Measurements from ENCODE around the gene NBEAL2.
A peak's percentile ranks its signal among the peaks of the same experiment; 100 is the strongest.

NBEAL2 gene

DNA sequence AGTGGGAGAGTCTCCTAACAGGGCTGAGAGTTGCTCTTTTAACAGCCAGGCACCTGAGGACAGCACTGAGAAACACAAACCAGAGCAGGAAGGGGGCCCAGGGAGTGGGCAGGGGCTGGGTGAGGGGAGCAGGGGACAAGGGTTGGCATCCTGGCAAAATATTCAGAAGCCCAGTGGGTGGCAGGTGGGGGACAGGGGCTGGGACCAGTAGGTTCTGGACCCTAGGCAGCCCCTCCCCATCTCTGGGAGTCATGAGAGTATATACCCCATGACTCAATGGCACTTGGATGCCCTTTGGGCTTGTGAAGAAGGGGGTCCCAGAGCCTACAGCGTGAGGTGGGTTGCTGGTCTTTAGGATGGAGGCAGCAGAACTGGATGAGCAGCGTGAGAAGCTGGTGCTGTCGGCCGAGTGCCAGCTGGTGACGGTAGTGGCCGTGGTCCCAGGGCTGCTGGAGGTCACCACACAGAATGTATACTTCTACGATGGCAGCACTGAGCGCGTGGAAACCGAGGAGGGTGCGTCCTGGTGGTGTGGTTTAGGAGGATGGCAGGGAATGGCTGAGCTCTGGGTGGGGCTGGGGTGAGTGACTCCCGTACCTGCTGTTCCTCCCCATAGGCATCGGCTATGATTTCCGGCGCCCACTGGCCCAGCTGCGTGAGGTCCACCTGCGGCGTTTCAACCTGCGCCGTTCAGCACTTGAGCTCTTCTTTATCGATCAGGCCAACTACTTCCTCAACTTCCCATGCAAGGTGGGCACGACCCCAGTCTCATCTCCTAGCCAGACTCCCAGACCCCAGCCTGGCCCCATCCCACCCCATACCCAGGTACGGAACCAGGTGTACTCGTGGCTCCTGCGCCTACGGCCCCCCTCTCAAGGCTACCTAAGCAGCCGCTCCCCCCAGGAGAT lies 24.2 kb downstream of the NBEAL2 start:
- no peak overlapping the region for H3K27ac ChIP-seq (ENCODE audit: low read depth, low read length)
- no peak overlapping the region for H3K4me3 ChIP-seq (ENCODE audit: low read depth, low read length)
- no peaks in the 10 kb centered on the region for H3K27me3 ChIP-seq (ENCODE audit: control insufficient read depth, insufficient read depth, low read length)
- H3K4me1 ChIP-seq (ENCODE audit: control insufficient read depth, insufficient read depth, low read length), result peaks cover 3% of the 10 kb centered on the region; the same call in 1 of the 2 replicates
- H3K36me3 ChIP-seq (ENCODE audit: control insufficient read depth, insufficient read depth, low read length), result peaks cover 82% of the 10 kb centered on the region
- no peaks in the 10 kb centered on the region for H3K9me3 ChIP-seq (ENCODE audit: control insufficient read depth, insufficient read depth, low read depth, low read length)
- H3K9ac ChIP-seq (ENCODE audit: low read length), result no peak overlapping the region

DNA sequence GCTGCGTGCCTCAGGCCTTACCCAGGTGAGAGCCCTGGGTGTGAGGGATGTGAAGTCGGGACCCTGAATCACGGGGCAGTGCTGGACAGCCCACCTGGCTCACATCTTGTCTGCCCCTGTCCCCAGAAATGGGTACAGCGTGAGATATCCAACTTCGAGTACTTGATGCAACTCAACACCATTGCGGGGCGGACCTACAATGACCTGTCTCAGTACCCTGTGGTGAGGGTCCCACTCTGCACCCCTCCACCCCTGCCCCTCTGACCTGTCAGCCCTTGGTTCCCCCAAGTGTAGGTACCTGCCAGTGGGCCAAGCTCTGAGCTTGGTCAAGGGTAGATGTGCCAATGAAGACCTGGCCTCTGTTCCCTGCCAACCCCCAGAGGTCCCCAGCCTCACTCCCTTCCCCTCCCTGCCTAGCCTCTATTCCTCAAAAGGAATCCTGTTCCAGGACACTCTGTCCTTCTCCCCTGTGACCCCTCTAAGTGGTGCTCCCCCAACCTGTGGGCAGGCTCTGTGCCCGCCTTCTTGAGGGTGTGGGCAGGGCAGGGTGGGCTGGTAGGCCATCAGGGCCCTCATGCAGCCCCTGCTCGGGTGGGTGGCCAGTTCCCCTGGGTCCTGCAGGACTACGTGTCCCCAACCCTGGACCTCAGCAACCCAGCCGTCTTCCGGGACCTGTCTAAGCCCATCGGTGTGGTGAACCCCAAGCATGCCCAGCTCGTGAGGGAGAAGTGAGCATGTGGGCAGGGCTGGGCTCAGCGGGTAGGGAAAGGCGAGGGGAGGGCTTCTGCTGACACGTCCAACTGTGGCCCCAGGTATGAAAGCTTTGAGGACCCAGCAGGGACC lies 25.1 kb downstream of the NBEAL2 start:
- no peak overlapping the region for H3K9ac ChIP-seq (ENCODE audit: low read length)
- H3K27me3 ChIP-seq (ENCODE audit: control insufficient read depth, insufficient read depth, low read length), result no peaks in the 10 kb centered on the region
- peaks cover 4% of the 10 kb centered on the region; the same call in 1 of the 2 replicates for H3K4me1 ChIP-seq (ENCODE audit: control insufficient read depth, insufficient read depth, low read length)
- H3K36me3 ChIP-seq (ENCODE audit: control insufficient read depth, insufficient read depth, low read length), result peaks cover 73% of the 10 kb centered on the region
- H3K27ac ChIP-seq (ENCODE audit: low read depth, low read length), result no peak overlapping the region
- no peaks in the 10 kb centered on the region for H3K9me3 ChIP-seq (ENCODE audit: control insufficient read depth, insufficient read depth, low read depth, low read length)
- H3K4me3 ChIP-seq (ENCODE audit: low read depth, low read length), result no peak overlapping the region

DNA sequence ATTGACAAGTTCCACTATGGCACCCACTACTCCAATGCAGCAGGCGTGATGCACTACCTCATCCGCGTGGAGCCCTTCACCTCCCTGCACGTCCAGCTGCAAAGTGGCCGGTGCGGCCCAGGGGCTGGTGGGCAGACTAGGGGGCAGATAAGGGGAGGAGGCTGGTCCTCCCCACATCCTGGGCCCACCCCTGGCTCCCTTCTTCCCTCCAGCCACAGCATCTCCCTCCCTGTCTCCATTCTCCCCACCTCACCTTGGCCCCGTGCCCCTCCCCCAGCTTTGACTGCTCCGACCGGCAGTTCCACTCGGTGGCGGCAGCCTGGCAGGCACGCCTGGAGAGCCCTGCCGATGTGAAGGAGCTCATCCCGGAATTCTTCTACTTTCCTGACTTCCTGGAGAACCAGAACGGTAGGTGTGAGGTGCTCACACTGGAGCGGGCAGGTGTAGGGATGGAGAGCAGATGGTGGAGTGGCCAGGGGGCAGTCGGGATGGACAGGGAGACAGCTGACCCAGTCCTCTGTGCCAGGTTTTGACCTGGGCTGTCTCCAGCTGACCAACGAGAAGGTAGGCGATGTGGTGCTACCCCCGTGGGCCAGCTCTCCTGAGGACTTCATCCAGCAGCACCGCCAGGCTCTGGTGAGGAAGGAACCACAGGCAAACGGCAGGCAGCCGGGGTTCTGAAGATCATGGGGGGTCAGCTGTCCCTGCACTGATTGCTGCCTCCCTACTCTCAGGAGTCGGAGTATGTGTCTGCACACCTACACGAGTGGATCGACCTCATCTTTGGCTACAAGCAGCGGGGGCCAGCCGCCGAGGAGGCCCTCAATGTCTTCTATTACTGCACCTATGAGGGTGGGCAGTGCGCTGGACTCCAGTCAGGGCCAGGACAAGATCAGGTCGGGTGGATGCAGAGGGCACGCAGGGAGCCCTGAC lies 26.0 kb downstream of the NBEAL2 start:
- Histone ChIP-seq H3K9me3 (ENCODE audit: control insufficient read depth, insufficient read depth, low read depth, low read length) (no peaks in the 10 kb centered on the region), H3K27ac (ENCODE audit: low read depth, low read length) (no peak overlapping the region), H3K4me3 (ENCODE audit: low read depth, low read length) (no peak overlapping the region), H3K4me1 (ENCODE audit: control insufficient read depth, insufficient read depth, low read length) (peaks cover 11% of the 10 kb centered on the region), H3K27me3 (ENCODE audit: control insufficient read depth, insufficient read depth, low read length) (no peaks in the 10 kb centered on the region), H3K36me3 (ENCODE audit: control insufficient read depth, insufficient read depth, low read length) (peaks cover 64% of the 10 kb centered on the region), H3K9ac (ENCODE audit: low read length) (no peak overlapping the region)

DNA sequence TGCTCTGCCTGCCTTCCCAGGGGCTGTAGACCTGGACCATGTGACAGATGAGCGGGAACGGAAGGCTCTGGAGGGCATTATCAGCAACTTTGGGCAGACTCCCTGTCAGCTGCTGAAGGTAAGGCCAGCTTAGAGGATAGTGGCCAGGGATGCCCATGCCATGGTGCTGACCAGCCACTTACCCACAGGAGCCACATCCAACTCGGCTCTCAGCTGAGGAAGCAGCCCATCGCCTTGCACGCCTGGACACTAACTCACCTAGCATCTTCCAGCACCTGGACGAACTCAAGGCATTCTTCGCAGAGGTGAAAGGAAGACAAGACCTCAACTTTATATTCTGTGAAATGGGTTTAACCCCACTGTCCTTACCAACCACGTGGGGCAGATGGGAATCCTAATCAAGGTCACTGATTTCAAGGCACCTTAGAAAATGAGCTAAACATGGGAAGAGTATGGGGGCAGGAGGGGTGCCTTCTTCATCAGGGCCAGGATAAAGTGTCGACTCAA lies 26.7 kb downstream of the NBEAL2 start:
- no peak overlapping the region for H3K4me3 ChIP-seq (ENCODE audit: low read depth, low read length)
- no peaks in the 10 kb centered on the region for H3K9me3 ChIP-seq (ENCODE audit: control insufficient read depth, insufficient read depth, low read depth, low read length)
- no peak overlapping the region for H3K9ac ChIP-seq (ENCODE audit: low read length)
- peaks cover 57% of the 10 kb centered on the region for H3K36me3 ChIP-seq (ENCODE audit: control insufficient read depth, insufficient read depth, low read length)
- H3K27me3 ChIP-seq (ENCODE audit: control insufficient read depth, insufficient read depth, low read length), result no peaks in the 10 kb centered on the region
- no peak overlapping the region for H3K27ac ChIP-seq (ENCODE audit: low read depth, low read length)
- H3K4me1 ChIP-seq (ENCODE audit: control insufficient read depth, insufficient read depth, low read length), result peaks cover 11% of the 10 kb centered on the region

GRCh38 chr3:47007001-47007400 lies 27.5 kb downstream of the NBEAL2 start:
- no peak overlapping the region for H3K9ac ChIP-seq (ENCODE audit: low read length)
- no peak overlapping the region for H3K4me3 ChIP-seq (ENCODE audit: low read depth, low read length)
- H3K36me3 ChIP-seq (ENCODE audit: control insufficient read depth, insufficient read depth, low read length), result peaks cover 49% of the 10 kb centered on the region
- peaks cover 11% of the 10 kb centered on the region for H3K4me1 ChIP-seq (ENCODE audit: control insufficient read depth, insufficient read depth, low read length)
- H3K27ac ChIP-seq (ENCODE audit: low read depth, low read length), result no peak overlapping the region
- no peaks in the 10 kb centered on the region for H3K9me3 ChIP-seq (ENCODE audit: control insufficient read depth, insufficient read depth, low read depth, low read length)
- H3K27me3 ChIP-seq (ENCODE audit: control insufficient read depth, insufficient read depth, low read length), result no peaks in the 10 kb centered on the region

DNA sequence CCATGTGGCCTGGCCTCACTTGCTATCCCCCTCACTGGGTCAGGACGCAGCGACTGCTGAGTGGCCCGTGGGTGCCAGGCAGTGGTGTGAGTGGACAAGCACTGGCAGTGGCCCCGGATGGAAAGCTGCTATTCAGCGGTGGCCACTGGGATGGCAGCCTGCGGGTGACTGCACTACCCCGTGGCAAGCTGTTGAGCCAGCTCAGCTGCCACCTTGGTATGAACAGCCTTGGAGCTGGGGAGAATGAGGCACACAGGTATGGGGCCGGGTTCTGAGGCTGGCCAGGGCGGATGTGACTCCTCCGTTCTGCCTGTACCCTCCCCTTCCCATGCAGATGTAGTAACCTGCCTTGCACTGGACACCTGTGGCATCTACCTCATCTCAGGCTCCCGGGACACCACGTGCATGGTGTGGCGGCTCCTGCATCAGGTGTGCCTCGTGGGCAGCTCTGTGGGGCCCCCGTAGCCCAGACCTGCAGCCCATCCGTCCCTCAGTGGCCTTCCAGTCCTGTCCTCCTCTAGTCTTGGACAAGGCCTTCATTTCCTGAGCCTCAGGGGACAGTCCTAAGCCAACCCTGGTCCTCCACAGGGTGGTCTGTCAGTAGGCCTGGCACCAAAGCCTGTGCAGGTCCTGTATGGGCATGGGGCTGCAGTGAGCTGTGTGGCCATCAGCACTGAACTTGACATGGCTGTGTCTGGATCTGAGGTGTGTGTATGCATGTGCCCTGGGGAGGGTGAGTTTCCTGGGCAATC lies 28.2 kb downstream of the NBEAL2 start:
- Histone ChIP-seq H3K36me3 (ENCODE audit: control insufficient read depth, insufficient read depth, low read length) (peaks cover 44% of the 10 kb centered on the region), H3K4me1 (ENCODE audit: control insufficient read depth, insufficient read depth, low read length) (peaks cover 11% of the 10 kb centered on the region), H3K27me3 (ENCODE audit: control insufficient read depth, insufficient read depth, low read length) (no peaks in the 10 kb centered on the region), H3K27ac (ENCODE audit: low read depth, low read length) (no peak overlapping the region), H3K9ac (ENCODE audit: low read length) (no peak overlapping the region), H3K9me3 (ENCODE audit: control insufficient read depth, insufficient read depth, low read depth, low read length) (no peaks in the 10 kb centered on the region), H3K4me3 (ENCODE audit: low read depth, low read length) (no peak overlapping the region)

- H3K36me3 ChIP-seq (ENCODE audit: control insufficient read depth, insufficient read depth, low read length), result peaks cover 38% of the 10 kb centered on the region
- H3K27me3 ChIP-seq (ENCODE audit: control insufficient read depth, insufficient read depth, low read length), result no peaks in the 10 kb centered on the region
- no peak overlapping the region for H3K9ac ChIP-seq (ENCODE audit: low read length)
- peaks cover 11% of the 10 kb centered on the region for H3K4me1 ChIP-seq (ENCODE audit: control insufficient read depth, insufficient read depth, low read length)
- peak overlapping the region; percentile 71; the same call in 1 of the 2 replicates for H3K4me3 ChIP-seq (ENCODE audit: low read depth, low read length)
- no peak overlapping the region for H3K27ac ChIP-seq (ENCODE audit: low read depth, low read length)
- H3K9me3 ChIP-seq (ENCODE audit: control insufficient read depth, insufficient read depth, low read depth, low read length), result no peaks in the 10 kb centered on the region
Measured at GRCh38 chr3:47008234-47008796, 28.8 kb downstream of the NBEAL2 start.

GRCh38 chr3:47008851-47009224 lies 29.4 kb downstream of the NBEAL2 start:
- H3K4me3 ChIP-seq (ENCODE audit: low read depth, low read length), result peak overlapping the region; percentile 71
- peaks cover 36% of the 10 kb centered on the region for H3K36me3 ChIP-seq (ENCODE audit: control insufficient read depth, insufficient read depth, low read length)
- no peaks in the 10 kb centered on the region for H3K9me3 ChIP-seq (ENCODE audit: control insufficient read depth, insufficient read depth, low read depth, low read length)
- H3K27ac ChIP-seq (ENCODE audit: low read depth, low read length), result no peak overlapping the region
- no peaks in the 10 kb centered on the region for H3K27me3 ChIP-seq (ENCODE audit: control insufficient read depth, insufficient read depth, low read length)
- peaks cover 11% of the 10 kb centered on the region for H3K4me1 ChIP-seq (ENCODE audit: control insufficient read depth, insufficient read depth, low read length)
- H3K9ac ChIP-seq (ENCODE audit: low read length), result no peak overlapping the region

- H3K9ac ChIP-seq (ENCODE audit: low read length), result peak overlapping the region; percentile 95
- peaks cover 11% of the 10 kb centered on the region for H3K4me1 ChIP-seq (ENCODE audit: control insufficient read depth, insufficient read depth, low read length)
- no peaks in the 10 kb centered on the region for H3K9me3 ChIP-seq (ENCODE audit: control insufficient read depth, insufficient read depth, low read depth, low read length)
- peak overlapping the region; percentile 87 for H3K27ac ChIP-seq (ENCODE audit: low read depth, low read length)
- no peaks in the 10 kb centered on the region for H3K27me3 ChIP-seq (ENCODE audit: control insufficient read depth, insufficient read depth, low read length)
- peak overlapping the region; percentile 71 for H3K4me3 ChIP-seq (ENCODE audit: low read depth, low read length)
- H3K36me3 ChIP-seq (ENCODE audit: control insufficient read depth, insufficient read depth, low read length), result peaks cover 34% of the 10 kb centered on the region
Measured at GRCh38 chr3:47009225-47010110, 30.0 kb downstream of the NBEAL2 start.
